ENCODE measurements around the gene DAG1. TPM values are rescaled to one million over a fixed set of nuclear protein-coding genes. Genes with fewer than 3 reads are reported as not detected.

Gene DAG1
- total and polyA plus RNA-seq, 10 of the 15 experiments (the other 5 are each of a cell fraction or from before 2014, with no cell fraction given) = 0.33 to 16.3 (median 9.2) TPM

DNA sequence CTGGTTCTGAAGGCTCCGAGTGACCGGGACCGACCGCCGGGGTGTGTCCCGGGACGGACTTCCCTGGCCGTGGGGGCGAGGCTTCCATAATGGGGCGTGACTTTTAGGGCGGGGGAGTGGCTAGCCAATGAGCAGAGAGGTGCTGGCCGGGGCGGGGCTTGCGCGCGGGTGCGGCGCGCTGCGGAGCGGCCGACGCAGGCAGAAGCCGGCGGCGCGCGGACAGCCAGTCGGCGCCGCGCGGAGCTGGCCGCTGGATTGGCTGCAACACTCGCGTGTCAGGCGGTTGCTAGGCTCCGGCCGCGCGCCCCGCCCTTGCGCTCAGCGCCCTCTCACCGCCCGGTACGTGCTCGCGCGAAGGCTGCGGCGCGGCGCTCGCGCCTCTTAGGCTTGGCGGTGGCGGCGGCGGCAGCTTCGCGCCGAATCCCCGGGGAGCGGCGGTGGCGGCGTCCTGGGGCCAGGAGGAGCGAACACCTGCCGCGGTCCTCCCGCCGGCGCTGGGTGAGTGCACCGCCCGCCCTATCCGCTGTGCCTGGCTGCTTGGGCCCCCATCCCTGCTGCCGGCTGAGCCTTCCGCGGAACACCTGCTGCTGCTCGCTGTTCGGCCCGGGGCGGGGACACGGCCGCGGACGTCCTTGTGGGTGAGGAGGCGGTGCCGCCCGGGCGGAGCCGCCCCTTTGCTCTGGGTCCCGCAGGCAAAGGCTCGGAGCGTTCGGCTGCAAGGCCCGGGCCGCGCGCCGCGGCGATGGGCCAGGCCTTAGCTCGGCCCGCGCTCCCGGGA is at the start of gene DAG1 (continued):
- no peak for TF ChIP-seq BMI1 (IDR thresholded peaks at IDR 0.05; ENCODE audit: borderline replicate concordance)
- TF ChIP-seq JUND (IDR thresholded peaks at IDR 0.05; ENCODE audit: low read depth, low read length) = no peak
- TF ChIP-seq POLR2AphosphoS2 (IDR thresholded peaks at IDR 0.05; ENCODE audit: low read depth, low read length) = peak; percentile 58
- peak; percentile 97; the same call in 1 of the 2 replicates for TF ChIP-seq RB1 (IDR thresholded peaks at IDR 0.05; ENCODE audit: borderline replicate concordance)
- TF ChIP-seq ZNF24 (IDR thresholded peaks at IDR 0.05) = 0 out of 2 replicates have a peak, but pooled peaks have one; percentile 23
- TF ChIP-seq, protein P1, sequence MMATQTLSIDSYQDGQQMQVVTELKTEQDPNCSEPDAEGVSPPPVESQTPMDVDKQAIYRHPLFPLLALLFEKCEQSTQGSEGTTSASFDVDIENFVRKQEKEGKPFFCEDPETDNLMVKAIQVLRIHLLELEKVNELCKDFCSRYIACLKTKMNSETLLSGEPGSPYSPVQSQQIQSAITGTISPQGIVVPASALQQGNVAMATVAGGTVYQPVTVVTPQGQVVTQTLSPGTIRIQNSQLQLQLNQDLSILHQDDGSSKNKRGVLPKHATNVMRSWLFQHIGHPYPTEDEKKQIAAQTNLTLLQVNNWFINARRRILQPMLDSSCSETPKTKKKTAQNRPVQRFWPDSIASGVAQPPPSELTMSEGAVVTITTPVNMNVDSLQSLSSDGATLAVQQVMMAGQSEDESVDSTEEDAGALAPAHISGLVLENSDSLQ (IDR thresholded peaks at IDR 0.05) = peak; percentile 74
- TF ChIP-seq MTA2 (IDR thresholded peaks at IDR 0.05; ENCODE audit: low read depth) = no peak
- TF ChIP-seq, protein P2, sequence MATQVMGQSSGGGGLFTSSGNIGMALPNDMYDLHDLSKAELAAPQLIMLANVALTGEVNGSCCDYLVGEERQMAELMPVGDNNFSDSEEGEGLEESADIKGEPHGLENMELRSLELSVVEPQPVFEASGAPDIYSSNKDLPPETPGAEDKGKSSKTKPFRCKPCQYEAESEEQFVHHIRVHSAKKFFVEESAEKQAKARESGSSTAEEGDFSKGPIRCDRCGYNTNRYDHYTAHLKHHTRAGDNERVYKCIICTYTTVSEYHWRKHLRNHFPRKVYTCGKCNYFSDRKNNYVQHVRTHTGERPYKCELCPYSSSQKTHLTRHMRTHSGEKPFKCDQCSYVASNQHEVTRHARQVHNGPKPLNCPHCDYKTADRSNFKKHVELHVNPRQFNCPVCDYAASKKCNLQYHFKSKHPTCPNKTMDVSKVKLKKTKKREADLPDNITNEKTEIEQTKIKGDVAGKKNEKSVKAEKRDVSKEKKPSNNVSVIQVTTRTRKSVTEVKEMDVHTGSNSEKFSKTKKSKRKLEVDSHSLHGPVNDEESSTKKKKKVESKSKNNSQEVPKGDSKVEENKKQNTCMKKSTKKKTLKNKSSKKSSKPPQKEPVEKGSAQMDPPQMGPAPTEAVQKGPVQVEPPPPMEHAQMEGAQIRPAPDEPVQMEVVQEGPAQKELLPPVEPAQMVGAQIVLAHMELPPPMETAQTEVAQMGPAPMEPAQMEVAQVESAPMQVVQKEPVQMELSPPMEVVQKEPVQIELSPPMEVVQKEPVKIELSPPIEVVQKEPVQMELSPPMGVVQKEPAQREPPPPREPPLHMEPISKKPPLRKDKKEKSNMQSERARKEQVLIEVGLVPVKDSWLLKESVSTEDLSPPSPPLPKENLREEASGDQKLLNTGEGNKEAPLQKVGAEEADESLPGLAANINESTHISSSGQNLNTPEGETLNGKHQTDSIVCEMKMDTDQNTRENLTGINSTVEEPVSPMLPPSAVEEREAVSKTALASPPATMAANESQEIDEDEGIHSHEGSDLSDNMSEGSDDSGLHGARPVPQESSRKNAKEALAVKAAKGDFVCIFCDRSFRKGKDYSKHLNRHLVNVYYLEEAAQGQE (IDR thresholded peaks at IDR 0.05; ENCODE audit: low read depth, low read length) = no peak
- TF ChIP-seq, protein P3, sequence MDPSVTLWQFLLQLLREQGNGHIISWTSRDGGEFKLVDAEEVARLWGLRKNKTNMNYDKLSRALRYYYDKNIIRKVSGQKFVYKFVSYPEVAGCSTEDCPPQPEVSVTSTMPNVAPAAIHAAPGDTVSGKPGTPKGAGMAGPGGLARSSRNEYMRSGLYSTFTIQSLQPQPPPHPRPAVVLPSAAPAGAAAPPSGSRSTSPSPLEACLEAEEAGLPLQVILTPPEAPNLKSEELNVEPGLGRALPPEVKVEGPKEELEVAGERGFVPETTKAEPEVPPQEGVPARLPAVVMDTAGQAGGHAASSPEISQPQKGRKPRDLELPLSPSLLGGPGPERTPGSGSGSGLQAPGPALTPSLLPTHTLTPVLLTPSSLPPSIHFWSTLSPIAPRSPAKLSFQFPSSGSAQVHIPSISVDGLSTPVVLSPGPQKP (IDR thresholded peaks at IDR 0.05; ENCODE audit: low read depth, low read length) = no peak
- TF ChIP-seq TCF12 (IDR thresholded peaks at IDR 0.05; ENCODE audit: low read depth, low read length) = peak; percentile 85
- no peak for TF ChIP-seq ESRRA (IDR thresholded peaks at IDR 0.05; ENCODE audit: low read length)
- TF ChIP-seq, protein P4, sequence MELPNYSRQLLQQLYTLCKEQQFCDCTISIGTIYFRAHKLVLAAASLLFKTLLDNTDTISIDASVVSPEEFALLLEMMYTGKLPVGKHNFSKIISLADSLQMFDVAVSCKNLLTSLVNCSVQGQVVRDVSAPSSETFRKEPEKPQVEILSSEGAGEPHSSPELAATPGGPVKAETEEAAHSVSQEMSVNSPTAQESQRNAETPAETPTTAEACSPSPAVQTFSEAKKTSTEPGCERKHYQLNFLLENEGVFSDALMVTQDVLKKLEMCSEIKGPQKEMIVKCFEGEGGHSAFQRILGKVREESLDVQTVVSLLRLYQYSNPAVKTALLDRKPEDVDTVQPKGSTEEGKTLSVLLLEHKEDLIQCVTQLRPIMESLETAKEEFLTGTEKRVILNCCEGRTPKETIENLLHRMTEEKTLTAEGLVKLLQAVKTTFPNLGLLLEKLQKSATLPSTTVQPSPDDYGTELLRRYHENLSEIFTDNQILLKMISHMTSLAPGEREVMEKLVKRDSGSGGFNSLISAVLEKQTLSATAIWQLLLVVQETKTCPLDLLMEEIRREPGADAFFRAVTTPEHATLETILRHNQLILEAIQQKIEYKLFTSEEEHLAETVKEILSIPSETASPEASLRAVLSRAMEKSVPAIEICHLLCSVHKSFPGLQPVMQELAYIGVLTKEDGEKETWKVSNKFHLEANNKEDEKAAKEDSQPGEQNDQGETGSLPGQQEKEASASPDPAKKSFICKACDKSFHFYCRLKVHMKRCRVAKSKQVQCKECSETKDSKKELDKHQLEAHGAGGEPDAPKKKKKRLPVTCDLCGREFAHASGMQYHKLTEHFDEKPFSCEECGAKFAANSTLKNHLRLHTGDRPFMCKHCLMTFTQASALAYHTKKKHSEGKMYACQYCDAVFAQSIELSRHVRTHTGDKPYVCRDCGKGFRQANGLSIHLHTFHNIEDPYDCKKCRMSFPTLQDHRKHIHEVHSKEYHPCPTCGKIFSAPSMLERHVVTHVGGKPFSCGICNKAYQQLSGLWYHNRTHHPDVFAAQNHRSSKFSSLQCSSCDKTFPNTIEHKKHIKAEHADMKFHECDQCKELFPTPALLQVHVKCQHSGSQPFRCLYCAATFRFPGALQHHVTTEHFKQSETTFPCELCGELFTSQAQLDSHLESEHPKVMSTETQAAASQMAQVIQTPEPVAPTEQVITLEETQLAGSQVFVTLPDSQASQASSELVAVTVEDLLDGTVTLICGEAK (IDR thresholded peaks at IDR 0.05; ENCODE audit: borderline replicate concordance) = no peak; the same call in 1 of the 2 replicates
- TF ChIP-seq EP300 (IDR thresholded peaks at IDR 0.05; ENCODE audit: borderline replicate concordance in 1 of 2, control insufficient read depth in 1 of 2, low read depth in 2 of 2, low read length in 2 of 2) = 0 out of 4 replicates have a peak, but pooled peaks of 1 of the 2 experiments have one; percentile 15
- no peak for TF ChIP-seq SMAD1 (IDR thresholded peaks at IDR 0.05; ENCODE audit: low read depth, partially characterized antibody)
- no peak for TF ChIP-seq SUZ12 (IDR thresholded peaks at IDR 0.05; ENCODE audit: unreplicated experiment)
- peak; percentile 40; the same call in 1 of the 2 replicates for TF ChIP-seq NR2C1 (IDR thresholded peaks at IDR 0.05)
- TF ChIP-seq SIX5 (IDR thresholded peaks at IDR 0.05; ENCODE audit: low read depth, low read length, severe bottlenecking) = no peak

All from GM12878 (cell line).